MCF 10A (cell line): ENCODE results near the gene FIBCD1. TPM values are rescaled to one million over a fixed set of nuclear protein-coding genes. Genes with fewer than 3 reads are reported as not detected.

Experiments used
- BruUV-seq: library from RNA; stranded (reverse); fragments of 400-500 nt; replicated peaks from 2 replicates; lab custom pipeline; 2021; lab: Mats Ljungman, UMichigan
- CTCF ChIA-PET: fragments of 300-600 bp; sonication (Branson Sonifier 250); formaldehyde crosslinking; extraction: SDS; loops from one replicate; lab custom pipeline; 2021; ENCODE audit warnings: antibody characterized with exemption, inconsistent platforms; lab: Yijun Ruan, JAX
- POLR2A ChIA-PET: fragments of 300-600, 350-650 bp; sonication (Branson Sonifier 250); formaldehyde crosslinking; extraction: SDS; loops from one replicate; lab custom pipeline; 2020; ENCODE audit warnings: antibody characterized with exemption, inconsistent platforms; lab: Yijun Ruan, JAX
- DNase-seq: peaks from one replicate; pipeline ENCODE4 v3.0.0-alpha.2; 2018; ENCODE audit not compliant: unreplicated experiment
- H3K27ac Mint-ChIP-seq: one replicate; pipeline ENCODE4 v1.8.0; 2022; ENCODE audit warnings: mild to moderate bottlenecking, low read depth, mixed read lengths; ENCODE audit not compliant: unreplicated experiment
- H3K27me3 Mint-ChIP-seq: one replicate; pipeline ENCODE4 v1.8.0; 2022; ENCODE audit warnings: mixed read lengths; ENCODE audit not compliant: insufficient read depth, unreplicated experiment
- H3K36me3 Mint-ChIP-seq: one replicate; pipeline ENCODE4 v1.8.0; 2022; ENCODE audit warnings: mild to moderate bottlenecking, moderate library complexity, mixed read lengths; ENCODE audit not compliant: insufficient read depth, unreplicated experiment
- H3K4me1 Mint-ChIP-seq: one replicate; pipeline ENCODE4 v1.8.0; 2022; ENCODE audit warnings: mixed read lengths; ENCODE audit not compliant: insufficient read depth, unreplicated experiment
- H3K4me3 Mint-ChIP-seq: one replicate; pipeline ENCODE4 v1.8.0; 2022; ENCODE audit warnings: mild to moderate bottlenecking, moderate library complexity, mixed read lengths; ENCODE audit not compliant: unreplicated experiment
- H3K9me3 Mint-ChIP-seq: one replicate; pipeline ENCODE4 v1.8.0; 2022; ENCODE audit warnings: mixed read lengths; ENCODE audit not compliant: unreplicated experiment
- CTCF ChIP-seq: fragments of 200-600 bp; IDR thresholded peaks from one replicate; pipeline ENCODE4 v1.8.0; 2022; ENCODE audit warnings: antibody characterized with exemption, mild to moderate bottlenecking; ENCODE audit not compliant: unreplicated experiment
- intact Hi-C: fragments of 100-400 bp; cut with micrococcal nuclease; formaldehyde crosslinking; loops from 2 replicates; pipeline ENCODE4 v1.14.1; 2022
- total RNA-seq: library from RNA; stranded (reverse); gene quantifications from 2 replicates; pipeline ENCODE4 v1.2.3, GENCODE V29; 2022

The FIBCD1 gene
- total RNA-seq, 1 experiment from 2014 or later = 1.6 TPM

DNA sequence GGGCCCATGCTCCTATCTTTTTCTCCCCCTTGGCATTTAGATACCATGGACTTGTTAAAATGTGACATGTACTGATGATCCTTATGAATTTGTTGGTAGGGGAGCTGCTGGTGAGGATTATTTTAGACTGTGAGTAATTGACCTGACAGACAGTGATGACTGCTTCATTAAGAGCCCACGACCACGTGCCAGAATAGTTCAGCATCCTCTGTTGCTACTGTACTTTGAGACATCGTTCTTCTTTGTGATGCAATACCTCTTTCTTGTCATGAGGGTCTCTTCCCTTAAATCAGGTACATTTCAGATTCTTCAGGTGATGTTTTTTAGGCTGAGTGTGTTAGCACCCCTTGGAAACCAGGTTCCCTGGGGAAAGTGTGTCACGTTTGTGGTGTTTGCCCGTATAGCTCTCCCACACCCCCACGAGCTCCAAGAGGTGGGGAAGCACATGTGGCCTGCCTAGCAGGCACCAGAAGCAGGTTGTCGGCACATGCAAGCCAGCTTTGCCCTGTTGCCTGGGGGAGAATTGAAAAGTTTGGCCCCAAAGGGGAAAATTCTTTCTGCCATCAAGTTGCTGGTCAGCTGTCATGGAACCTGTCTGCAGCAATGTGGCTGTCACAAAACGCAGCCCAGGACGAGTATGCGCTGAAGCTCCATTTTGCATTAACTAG lies 67.5 kb downstream of the FIBCD1 start:
- Mint-ChIP-seq H3K4me1 (peaks cover under 1% of the 10 kb centered on the region), H3K4me3 (no peak overlapping the region), H3K27me3 (no peaks in the 10 kb centered on the region), H3K27ac (no peak overlapping the region), H3K36me3 (peaks cover 81% of the 10 kb centered on the region), H3K9me3 (no peaks in the 10 kb centered on the region)
- no peak for TF ChIP-seq CTCF
- no TSS peak for BruUV-seq
- CTCF ChIA-PET = interaction anchor here (0.5 to 1.1 kb wide), 3 partner anchors 104 to 175 kb away, joined by 3 to 4 read pairs (median 4); no protein-coding TSS in a partner anchor
- POLR2A ChIA-PET = no interaction called here
- intact Hi-C loops = no loop called here
- no peak for DNase-seq

DNA sequence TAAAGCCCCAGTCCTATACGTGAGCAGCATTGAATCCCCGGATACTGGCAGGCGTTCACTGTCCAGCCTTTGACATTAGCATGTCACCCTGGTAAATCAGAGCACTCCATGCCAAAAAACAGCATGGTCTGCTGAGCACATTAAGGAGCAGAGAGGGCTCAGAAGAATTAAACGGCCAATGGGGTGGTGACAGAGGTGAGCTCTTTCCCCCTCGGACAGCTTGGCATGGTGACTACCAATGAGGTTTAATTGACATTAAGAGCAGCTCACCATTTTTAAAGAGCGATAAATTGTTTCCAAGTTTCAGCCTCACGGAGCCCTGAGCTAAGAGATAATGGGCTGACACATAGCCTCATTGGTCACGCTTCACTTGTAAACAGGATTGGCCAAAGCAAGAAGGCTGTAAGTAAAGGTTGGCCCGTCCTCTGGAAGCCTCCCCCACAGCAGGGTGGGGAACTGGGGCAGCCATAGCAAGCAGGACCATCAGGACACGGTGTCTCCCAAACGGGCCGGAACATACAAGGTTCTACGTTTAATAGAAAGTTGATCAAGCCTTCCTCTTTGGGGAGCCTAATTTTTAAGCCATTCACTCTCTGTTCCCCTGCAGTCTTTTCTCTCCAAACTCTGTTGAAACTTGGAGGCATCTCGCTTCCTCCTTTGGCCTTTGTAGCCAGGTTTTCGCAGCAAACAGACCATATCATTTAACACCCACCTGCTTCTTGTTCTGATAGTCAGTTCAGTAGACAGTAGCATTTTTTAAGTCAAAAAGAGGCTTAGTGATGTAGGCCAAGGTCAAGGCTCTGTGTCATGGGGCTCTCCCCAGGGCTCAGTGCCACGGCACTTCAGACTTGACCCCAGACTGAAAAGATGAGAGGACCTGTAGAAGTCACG lies 68.3 kb downstream of the FIBCD1 start:
- intact Hi-C loops = loop anchor here (1.0 kb wide), 2 partner anchors 71 to 128 kb away; no protein-coding TSS in a partner anchor
- Mint-ChIP-seq H3K36me3 (peaks cover 81% of the 10 kb centered on the region), H3K27ac (no peak overlapping the region), H3K9me3 (no peaks in the 10 kb centered on the region), H3K4me3 (no peak overlapping the region), H3K4me1 (peaks cover 6% of the 10 kb centered on the region), H3K27me3 (no peaks in the 10 kb centered on the region)
- ChIA-PET POLR2A (interaction anchor here (0.8 to 1.1 kb wide), 2 partner anchors 25 to 163 kb away, joined by 3 to 4 read pairs; no protein-coding TSS in a partner anchor), CTCF (interaction anchor here (0.5 to 10.8 kb wide), 25 partner anchors 9 to 1906 kb away, joined by 3 to 235 read pairs (median 4); no protein-coding TSS in a partner anchor)
- no peak for TF ChIP-seq CTCF
- DNase-seq = no peak
- BruUV-seq = no TSS peak

GRCh38 chr9:130869250-130869649 lies 69.8 kb downstream of the FIBCD1 start:
- intact Hi-C loops = no loop called here
- Mint-ChIP-seq H3K4me1 (peaks cover 6% of the 10 kb centered on the region), H3K4me3 (no peak overlapping the region), H3K27me3 (no peaks in the 10 kb centered on the region), H3K36me3 (peaks cover 77% of the 10 kb centered on the region), H3K9me3 (no peaks in the 10 kb centered on the region), H3K27ac (no peak overlapping the region)
- TF ChIP-seq CTCF = no peak
- ChIA-PET POLR2A (interaction anchor here (1.2 kb wide), 1 partner anchor 74 kb away, joined by 3 read pairs; no protein-coding TSS in a partner anchor), CTCF (interaction anchor here (0.5 to 10.8 kb wide), 23 partner anchors 10 to 188 kb away, joined by 3 to 235 read pairs (median 4); no protein-coding TSS in a partner anchor)
- BruUV-seq = no TSS peak
- peak; percentile 18 for DNase-seq
